Endometrial microvascular endothelial cells (primary cell): ENCODE results near the gene RTL10. TPM values are rescaled to one million over a fixed set of nuclear protein-coding genes. Genes with fewer than 3 reads are reported as not detected.

Experiments used
- in situ Hi-C: cut with HindIII; loops from 2 replicates; pipeline ENCODE4 v1.10.0; 2017; ENCODE audit warnings: low sequenced_read_pairs, low pct_unique_long_range_greater_than_20kb; ENCODE audit errors: inconsistent ontology term
- total RNA-seq: library from RNA; depleted of rRNA; stranded (reverse); fragments of >200 nt; gene quantifications from one replicate; pipeline ENCODE4 v1.2.3, GENCODE V29; 2015; ENCODE audit errors: inconsistent ontology term

RTL10 gene
- total RNA-seq, 1 donor from 2014 or later: 36.2 TPM

DNA sequence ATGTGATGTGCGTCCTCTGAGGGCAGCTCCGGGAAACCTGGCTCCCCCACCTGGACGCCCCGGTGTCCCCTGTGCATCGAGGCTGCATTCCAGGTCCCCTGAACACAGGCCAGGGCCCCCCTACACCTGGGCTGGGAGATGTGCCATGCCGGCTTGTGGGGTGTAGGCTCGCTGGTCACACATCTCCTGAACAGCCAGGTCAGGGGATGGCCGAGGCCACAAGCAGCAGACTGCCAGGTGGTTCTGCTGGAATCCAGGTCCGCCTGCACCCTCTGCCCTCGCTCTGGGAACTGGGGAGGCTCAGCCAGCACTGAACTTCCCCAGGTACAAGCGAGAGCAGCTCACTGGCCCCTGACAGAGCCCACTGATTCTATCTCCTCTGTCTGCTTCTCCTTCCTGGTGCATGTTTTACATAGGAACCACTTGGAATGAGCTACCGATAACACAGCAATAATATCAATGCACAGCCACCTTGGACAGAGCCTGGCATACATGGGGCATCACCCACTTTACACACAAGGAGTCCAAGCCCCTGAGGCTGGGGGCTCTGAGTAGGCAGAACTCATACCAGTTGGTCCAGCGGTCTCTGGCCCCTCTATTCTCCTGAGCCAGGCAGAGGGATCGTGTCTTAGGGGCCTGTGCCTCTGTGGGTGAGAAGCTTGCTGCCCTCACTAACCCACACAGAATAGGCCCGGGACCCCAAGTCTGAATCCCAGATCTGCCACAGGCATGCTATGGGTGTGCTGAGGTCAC is 47.3 kb downstream of the RTL10 start:
- in situ Hi-C loops: no loop called here

DNA sequence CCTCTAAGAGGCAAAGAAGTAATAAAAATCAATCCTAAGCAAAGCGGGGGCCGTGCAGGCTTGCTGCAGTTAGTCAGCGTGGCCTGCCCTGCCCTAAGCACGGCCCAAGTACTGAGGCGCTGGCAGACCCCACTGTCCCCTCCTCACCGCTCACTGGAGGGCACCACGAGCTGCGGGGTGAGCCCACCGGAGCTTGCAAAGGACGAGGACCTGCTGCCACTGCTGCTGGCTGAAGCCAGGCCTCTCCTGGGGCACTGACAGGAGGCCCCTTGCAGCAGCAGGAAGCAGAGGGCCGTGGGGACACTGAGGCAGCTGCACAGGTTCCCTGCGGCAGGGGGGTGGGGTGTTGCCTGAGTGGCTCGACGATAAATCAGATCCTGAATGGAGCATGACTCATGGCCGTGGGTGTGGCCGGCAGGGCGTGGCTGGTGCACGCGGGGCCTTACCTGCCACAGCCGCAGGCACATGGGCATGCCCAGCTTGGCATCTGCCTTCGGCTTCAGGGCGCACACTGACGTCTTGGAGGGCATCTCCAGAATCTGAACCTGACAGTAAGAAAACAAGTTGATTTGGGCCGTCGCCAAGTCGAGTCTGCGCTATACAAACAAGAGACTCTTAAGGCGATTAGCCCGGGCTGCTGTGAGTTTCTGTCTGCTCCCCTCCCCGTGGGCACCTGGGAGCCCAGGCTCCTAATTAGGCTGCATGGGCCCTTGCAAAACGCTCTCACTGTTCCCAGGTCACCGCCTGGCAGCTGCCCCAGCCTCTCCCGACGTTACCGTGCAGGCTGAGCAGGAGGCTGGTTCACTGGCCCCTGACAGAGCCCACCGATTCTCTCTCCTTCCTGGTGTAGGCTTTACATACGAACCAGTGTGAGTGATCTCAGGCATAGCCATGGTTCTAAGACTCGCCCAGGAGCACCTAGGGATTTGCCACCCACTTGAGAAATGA is 48.2 kb downstream of the RTL10 start:
- in situ Hi-C loops: no loop called here

GRCh38 chr22:19805821-19806212 is 48.9 kb downstream of the RTL10 start:
- in situ Hi-C loops: no loop called here

Other genes with a start within 250 kb of the RTL10 start
- 0.46 TPM for gene SEPTIN5, start 140.4 kb downstream of the RTL10 start, total RNA-seq
- gene GP1BB, start 131.3 kb downstream of the RTL10 start, total RNA-seq: not detected
- gene TBX1, start 94.1 kb downstream of the RTL10 start, total RNA-seq: not detected
- 19.7 TPM for gene GNB1L, start within 50 bp of the RTL10 start, total RNA-seq
- gene COMT, start 86.9 kb upstream of the RTL10 start, total RNA-seq: 332 TPM
- gene TXNRD2, start 86.9 kb upstream of the RTL10 start, total RNA-seq: 61.6 TPM
- 60.4 TPM for gene ARVCF, start 161.9 kb upstream of the RTL10 start, total RNA-seq
- 48.9 TPM for gene TANGO2, start 166.2 kb upstream of the RTL10 start, total RNA-seq
- gene DGCR8, start 225.4 kb upstream of the RTL10 start, total RNA-seq: 28.9 TPM